HG02981 (cell line): ENCODE data around the gene SRP72.

Experiments
- ATAC-seq: cut with Tn5 transposase; IDR thresholded peaks from one replicate; pipeline ENCODE4 v1.9.1; 2021; ENCODE audit warnings: mild to moderate bottlenecking, moderate library complexity; ENCODE audit not compliant: unreplicated experiment

The SRP72 gene

GRCh38 chr4:56540826-56541225 lies 73.4 kb downstream of the SRP72 start:
- ATAC-seq: no peak

- peak; percentile 99 for ATAC-seq
These were observed 77.2 kb downstream of the SRP72 start for GRCh38 chr4:56544573-56545131.

GRCh38 chr4:56550642-56551041 lies 83.2 kb downstream of the SRP72 start:
- ATAC-seq: no peak

- ATAC-seq: no peak
These were observed 84.1 kb downstream of the SRP72 start for GRCh38 chr4:56551516-56551915.

GRCh38 chr4:56552273-56552672 lies 84.9 kb downstream of the SRP72 start:
- no peak for ATAC-seq
